KOPT-K1 (cell line): ENCODE data around the gene ITIH4.
"Not testable (repeated sequence)": the region's sequence is repeated elsewhere in the genome, so short reads cannot be mapped to it uniquely, and the experiment has no call there.

Source experiments
- H3K27ac ChIP-seq: fragments of 200-600 bp; sonication (generic); 2 replicates; pipeline ENCODE4 v1.5.1; 2016; ENCODE audit warnings: antibody characterized with exemption, mild to moderate bottlenecking, low read depth, low read length; ENCODE audit not compliant: poor library complexity, severe bottlenecking
- H3K36me3 ChIP-seq: fragments of 200-600 bp; sonication (generic); 2 replicates; pipeline ENCODE4 v1.5.1; 2017; ENCODE audit warnings: antibody characterized with exemption, mild to moderate bottlenecking, low read length, moderate library complexity; ENCODE audit not compliant: insufficient read depth
- H3K9me3 ChIP-seq: fragments of 200-600 bp; sonication (generic); 2 replicates; pipeline ENCODE4 v1.5.1; 2017; ENCODE audit warnings: antibody characterized with exemption, low read length, mild to moderate bottlenecking; ENCODE audit not compliant: insufficient read depth, poor library complexity, severe bottlenecking

Gene ITIH4

GRCh38 chr3:52782412-52783210, 47.9 kb downstream of the ITIH4 start:
- no peaks in the 10 kb centered on the region for H3K9me3 ChIP-seq
- no peaks in the 10 kb centered on the region for H3K36me3 ChIP-seq
- no peak overlapping the region for H3K27ac ChIP-seq

- Histone ChIP-seq H3K27ac (no peak overlapping the region), H3K9me3 (no peaks in the 10 kb centered on the region), H3K36me3 (no peaks in the 10 kb centered on the region)
These were observed 48.7 kb downstream of the ITIH4 start for GRCh38 chr3:52781741-52782140.

GRCh38 chr3:52779837-52780585, 50.5 kb downstream of the ITIH4 start:
- Histone ChIP-seq H3K27ac (no peak overlapping the region), H3K9me3 (no peaks in the 10 kb centered on the region), H3K36me3 (no peaks in the 10 kb centered on the region)

GRCh38 chr3:52779011-52779836, 51.2 kb downstream of the ITIH4 start:
- no peak overlapping the region for H3K27ac ChIP-seq
- no peaks in the 10 kb centered on the region for H3K9me3 ChIP-seq
- H3K36me3 ChIP-seq: no peaks in the 10 kb centered on the region

- no peaks in the 10 kb centered on the region for H3K36me3 ChIP-seq
- no peaks in the 10 kb centered on the region for H3K9me3 ChIP-seq
- H3K27ac ChIP-seq: no peak overlapping the region
These were observed 52.3 kb downstream of the ITIH4 start for GRCh38 chr3:52777959-52778805.

GRCh38 chr3:52777127-52777958, 53.1 kb downstream of the ITIH4 start, which contains the start of gene ITIH1:
ITIH1 (plus strand) TSS chr3:52777599; CDS start chr3:52777616, 17 bp downstream.
- Histone ChIP-seq H3K9me3 (no peaks in the 10 kb centered on the region), H3K36me3 (no peaks in the 10 kb centered on the region), H3K27ac (no peak within 1 kb of the TSS)

- not testable (repeated sequence) for H3K36me3 ChIP-seq, H3K9me3 ChIP-seq, H3K27ac ChIP-seq
These were observed 54.0 kb downstream of the ITIH4 start for GRCh38 chr3:52776486-52776885.

GRCh38 chr3:52775877-52776276, 54.6 kb downstream of the ITIH4 start:
- Histone ChIP-seq H3K9me3 (no peaks in the 10 kb centered on the region), H3K36me3 (no peaks in the 10 kb centered on the region)

GRCh38 chr3:52774901-52775864, 55.3 kb downstream of the ITIH4 start:
- H3K36me3 ChIP-seq: no peaks in the 10 kb centered on the region

More at GRCh38 chr3:52775877-52776276, 54.6 kb downstream of the ITIH4 start:
- H3K27ac ChIP-seq: no peak overlapping the region

GRCh38 chr3:52774066-52774713, 56.3 kb downstream of the ITIH4 start:
- Histone ChIP-seq H3K36me3 (no peaks in the 10 kb centered on the region), H3K27ac (no peak overlapping the region), H3K9me3 (no peaks in the 10 kb centered on the region)

More at GRCh38 chr3:52774901-52775864, 55.3 kb downstream of the ITIH4 start:
- no peaks in the 10 kb centered on the region for H3K9me3 ChIP-seq
- no peak overlapping the region for H3K27ac ChIP-seq

- Histone ChIP-seq H3K9me3 (no peaks in the 10 kb centered on the region), H3K27ac (no peak overlapping the region), H3K36me3 (no peaks in the 10 kb centered on the region)
These were observed 57.0 kb downstream of the ITIH4 start for GRCh38 chr3:52773361-52774065.

- Histone ChIP-seq H3K9me3 (no peaks in the 10 kb centered on the region), H3K27ac (peak overlapping the region; percentile 84), H3K36me3 (peaks cover 16% of the 10 kb centered on the region)
These were observed 58.8 kb downstream of the ITIH4 start for GRCh38 chr3:52771702-52772101.
